Measurements from ENCODE around the gene APCDD1L.
"Not testable (repeated sequence)": the region's sequence is repeated elsewhere in the genome, so short reads cannot be mapped to it uniquely, and the experiment has no call there.

The APCDD1L gene

DNA sequence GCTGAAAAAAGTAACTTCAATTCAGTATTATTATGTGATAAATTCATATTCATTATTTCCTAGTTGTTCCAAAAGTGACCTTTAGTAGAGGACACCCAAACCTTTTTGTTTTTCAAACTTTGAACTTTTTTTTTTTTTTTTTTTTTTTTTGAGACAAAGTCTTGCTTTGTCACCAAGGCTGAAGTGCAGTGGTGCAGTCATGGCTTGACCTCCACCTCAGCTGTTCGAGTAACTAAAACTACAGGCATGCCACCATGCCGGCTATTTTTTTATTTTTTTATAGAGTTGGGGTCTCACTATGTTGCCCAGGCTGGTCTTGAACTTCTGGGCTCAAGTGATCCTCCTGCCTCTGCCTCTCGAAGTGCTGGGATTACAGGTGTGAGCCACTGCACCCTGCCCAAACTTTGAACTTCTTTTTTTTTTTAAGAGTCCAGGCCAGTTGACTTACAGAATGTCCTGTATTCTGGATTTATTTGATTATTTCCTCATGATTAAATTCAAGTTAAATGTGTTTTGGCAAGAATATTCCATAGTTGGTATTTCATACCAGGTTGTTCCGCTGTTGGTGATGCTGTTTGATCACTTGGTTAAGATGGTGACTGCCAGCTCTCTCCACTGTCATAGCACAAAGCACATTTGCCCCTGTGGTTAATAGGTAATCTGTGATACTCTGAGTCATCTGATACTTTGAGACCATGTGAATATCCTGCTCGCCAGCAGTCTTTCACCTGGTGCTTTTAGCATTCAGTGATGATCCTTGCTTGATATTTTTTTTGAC is 78.1 kb downstream of the APCDD1L start:
- no peak for DNase-seq

DNA sequence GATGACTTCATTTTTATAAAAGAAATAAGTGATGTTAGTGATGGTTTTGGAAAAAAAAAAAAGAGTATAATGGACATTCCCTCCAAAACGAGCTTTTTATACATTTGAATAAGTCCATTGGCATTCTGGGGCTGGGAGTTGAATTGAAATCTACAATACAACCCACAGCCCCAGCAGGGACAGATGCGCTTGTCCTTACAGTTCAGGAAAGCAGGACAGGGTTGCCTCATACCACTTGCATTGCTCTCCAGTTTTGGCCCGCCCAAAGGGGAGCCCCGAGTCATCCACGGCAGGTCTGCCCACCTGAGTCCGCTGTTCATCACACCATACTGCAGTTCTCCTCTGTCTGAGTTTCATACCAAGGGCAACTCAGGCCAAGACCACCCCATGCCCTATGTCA is 80.0 kb downstream of the APCDD1L start:
- no peak for DNase-seq

DNA sequence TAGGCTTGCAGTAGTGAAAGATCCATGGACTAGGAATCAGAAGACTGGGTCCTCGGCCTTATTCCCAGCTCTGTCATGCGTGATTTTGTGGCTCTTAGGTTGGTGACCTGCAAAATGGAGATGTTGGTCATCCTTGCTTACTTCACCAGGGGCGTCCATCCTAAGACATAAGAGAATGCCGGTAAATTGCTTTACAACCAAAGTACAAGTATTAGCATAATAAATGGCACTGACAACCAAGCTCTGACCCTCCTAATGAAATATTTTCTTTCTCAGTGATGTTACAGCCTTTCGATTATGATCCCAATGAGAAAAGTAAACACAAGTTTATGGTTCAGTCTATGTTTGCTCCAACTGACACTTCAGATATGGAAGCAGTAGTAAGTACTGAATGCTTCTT is 80.9 kb downstream of the APCDD1L start:
- no peak for DNase-seq

DNA sequence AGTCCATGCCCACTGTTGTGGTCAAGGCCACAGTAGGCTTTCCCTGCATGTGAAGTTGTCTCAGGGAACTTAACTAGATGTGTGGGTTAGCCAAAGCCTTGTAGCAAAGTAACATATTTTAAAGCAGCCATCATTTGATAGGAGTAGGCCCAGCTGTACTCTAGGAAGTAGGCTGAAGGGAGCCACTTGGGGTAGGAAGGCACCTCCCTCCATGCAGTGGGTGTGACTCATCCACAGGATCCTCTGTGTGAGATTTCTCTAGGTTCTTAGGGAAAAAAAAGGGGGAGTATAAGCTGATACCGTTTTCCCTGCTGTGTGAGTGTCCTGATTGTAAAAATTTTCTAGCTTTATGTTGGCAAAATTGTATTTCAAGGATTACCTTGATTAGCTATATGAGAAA is 81.4 kb downstream of the APCDD1L start:
- DNase-seq: no peak

DNA sequence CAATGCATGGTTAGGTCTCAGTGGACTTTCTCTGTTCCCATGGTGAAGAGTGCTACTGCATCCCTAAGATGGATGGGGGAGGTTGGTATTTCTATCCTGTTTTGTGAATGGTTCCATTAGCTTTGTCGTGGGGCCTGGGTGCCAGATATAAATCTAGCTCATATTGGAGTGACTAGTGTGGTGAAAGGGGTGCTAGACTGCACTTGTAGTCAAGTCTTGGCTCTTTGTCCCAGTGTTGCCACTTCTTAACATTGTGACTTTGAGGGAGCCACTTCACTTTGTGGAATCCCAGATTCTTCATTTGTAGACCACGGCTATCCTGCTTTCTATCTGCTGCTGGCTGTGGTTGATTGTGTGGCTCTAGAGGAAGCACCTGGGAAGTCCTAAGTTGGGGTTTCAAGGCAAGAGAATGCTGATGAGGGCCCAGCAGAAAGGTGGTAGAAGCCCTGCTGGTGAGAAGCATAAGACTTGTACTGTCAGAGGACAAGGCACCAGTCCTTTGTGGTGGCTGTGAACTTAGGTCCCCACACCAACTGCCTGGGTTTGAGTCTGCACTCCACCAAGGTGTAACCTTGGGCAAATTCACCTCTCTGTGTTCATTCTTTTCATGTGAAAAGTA is 82.1 kb downstream of the APCDD1L start:
- DNase-seq: no peak

DNA sequence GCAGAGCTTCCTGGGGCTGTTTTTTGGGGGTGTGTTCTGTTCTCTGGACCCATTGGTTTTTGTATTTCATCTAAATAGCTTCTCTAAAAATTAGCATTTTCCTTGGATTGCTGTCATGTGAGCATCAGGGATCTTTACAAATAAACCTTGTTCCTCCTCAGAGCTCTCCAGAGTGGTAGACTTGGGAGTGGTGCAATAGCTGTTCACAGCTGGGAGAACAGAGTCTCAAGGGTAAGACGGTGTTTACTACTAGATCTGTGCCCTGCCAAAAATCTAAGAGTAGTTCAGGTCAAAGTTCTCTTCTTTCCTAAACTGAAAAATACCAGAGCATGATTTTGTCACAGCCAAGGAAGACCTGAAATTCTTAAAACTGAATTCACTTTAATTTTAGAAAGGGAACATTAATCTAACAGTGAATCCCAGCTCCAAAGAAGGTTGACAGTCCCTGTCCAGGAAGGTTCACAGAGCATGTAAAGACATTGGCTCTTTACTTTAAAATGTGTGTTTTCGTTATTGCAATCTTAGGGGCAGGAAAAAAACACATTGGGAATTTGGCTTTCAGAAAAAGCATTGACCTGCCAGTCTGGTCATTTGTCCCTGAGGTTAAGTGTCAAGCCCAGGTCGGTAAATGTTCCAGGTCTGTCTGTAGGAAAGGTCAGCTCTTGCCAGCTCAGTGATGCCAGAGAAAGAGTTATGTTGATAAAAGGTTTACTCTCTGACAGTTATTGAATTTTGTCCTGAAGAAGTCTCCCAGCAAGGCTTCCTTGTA is 82.8 kb downstream of the APCDD1L start:
- no peak for DNase-seq

DNA sequence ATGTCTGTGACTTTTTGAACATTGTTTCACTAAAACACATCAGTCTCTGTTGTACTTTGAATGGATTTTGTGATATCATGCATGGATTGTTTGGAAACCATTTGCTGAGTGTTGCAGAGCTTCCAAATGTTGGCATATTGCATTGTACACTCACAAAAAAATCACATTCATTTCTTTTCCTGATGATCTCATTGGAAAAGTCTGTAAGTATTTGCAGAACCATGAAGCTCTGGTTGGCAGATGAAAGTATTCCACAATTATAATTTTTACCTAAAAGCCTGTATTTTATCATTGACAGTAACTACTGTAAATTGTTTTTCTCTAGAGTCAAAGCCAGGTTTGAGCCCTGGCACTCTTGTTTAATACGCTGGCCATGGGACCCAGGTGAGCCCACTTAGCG is 84.1 kb downstream of the APCDD1L start:
- DNase-seq: no peak

DNA sequence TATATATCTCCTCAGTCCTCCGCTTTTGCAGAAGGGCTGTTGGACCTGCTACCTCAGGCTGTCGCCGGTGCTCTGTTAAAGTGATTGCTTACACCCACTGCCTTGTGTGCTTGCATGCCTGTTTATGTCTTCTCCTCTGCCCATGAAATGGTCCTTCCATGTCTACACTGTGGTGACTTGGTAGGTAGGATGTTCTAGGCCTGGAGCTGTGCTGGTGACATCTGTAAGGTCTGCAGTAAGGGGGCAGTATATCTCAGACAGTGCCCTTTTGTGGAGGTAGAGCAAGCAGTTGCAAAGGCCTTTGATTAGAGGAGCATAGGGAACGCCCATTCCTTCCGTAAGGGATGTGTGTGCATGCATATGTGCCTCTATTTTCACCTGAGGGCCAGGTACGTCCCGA is 85.9 kb downstream of the APCDD1L start:
- DNase-seq: no peak

DNA sequence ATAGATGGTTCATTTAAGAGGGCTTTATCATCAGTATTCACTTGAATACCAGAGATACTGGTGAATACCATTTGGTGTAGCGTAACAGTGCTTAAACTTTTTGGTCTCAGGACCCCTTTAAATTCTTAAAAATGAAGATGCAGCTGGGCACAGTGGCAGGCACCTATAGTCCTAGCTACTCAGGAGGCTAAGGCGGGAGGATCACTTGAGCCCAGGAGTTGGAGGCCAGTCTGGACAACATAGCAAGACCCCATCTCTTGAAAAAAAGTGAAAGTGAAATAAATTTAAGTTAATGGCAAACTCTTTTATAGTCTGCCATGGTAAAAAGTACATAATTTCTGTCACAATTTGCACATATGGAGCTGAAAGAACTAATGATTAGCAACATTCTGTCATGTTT is 86.8 kb downstream of the APCDD1L start:
- no peak for DNase-seq

DNA sequence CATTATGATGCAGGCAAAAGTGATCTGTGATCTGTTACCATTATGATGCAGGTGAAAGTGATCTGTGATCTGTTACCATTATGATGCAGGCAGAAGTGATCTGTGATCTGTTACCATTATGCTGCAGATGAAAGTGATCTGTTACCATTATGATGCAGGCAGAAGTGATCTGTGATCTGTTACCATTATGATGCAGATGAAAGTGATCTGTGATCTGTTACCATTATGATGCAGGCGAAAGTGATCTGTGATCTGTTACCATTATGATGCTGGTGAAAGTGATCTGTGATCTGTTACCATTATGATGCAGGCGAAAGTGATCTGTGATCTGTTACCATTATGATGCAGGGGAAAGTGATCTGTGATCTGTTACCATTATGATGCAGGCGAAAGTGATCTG is 87.6 kb downstream of the APCDD1L start:
- not testable (repeated sequence) for DNase-seq

DNA sequence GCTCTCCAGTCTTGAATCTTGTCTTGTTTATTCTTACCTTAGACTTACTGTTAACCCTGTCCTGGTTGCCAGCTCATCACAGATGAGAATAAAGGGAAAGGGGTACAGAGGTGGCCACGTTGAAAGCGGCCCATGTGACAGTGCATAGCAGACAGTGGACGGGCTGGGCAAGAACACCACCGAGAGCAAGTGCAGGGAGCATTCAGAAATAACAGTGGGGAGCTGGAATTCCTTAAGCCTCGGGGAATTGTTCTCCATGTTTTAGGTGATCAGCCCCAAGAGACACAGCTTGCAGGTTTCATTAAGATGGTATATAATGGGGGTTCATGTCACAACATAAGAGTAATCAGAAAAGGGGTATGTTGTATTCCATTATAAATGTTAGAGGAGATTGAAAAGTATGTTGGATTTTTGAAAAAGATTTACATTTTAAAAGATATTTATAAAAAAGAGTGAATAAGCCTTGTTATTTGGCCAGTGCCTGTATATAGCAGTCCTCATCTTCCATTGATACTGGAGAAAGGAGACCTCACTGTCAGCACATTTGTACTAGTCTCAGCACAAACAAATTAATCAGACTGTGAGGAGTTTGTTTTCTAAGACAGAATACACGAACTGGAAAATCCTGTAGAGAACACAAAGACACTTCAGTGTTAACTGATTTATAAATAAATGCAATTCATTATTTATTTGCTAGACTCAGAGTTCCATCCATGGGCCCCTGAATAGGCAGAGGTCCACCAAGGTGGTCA is 90.8 kb downstream of the APCDD1L start:
- DNase-seq: no peak

DNA sequence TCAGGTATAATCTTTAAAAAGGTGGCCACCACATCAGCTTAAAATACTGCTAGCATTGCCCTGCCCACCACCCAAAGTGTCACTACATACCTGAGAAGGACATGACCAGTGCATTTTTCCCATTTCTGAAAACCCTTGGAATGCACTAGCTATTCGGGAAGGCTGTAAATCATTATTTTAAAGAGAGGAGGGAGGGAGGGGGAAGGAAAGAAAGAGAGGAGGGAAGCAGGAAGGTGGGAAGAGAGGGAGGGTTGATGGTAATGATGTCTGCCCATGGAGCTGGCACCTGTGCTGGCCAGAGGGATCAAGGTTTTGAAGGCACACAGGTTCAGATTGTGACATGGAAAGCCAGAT is 93.7 kb downstream of the APCDD1L start:
- DNase-seq: no peak

DNA sequence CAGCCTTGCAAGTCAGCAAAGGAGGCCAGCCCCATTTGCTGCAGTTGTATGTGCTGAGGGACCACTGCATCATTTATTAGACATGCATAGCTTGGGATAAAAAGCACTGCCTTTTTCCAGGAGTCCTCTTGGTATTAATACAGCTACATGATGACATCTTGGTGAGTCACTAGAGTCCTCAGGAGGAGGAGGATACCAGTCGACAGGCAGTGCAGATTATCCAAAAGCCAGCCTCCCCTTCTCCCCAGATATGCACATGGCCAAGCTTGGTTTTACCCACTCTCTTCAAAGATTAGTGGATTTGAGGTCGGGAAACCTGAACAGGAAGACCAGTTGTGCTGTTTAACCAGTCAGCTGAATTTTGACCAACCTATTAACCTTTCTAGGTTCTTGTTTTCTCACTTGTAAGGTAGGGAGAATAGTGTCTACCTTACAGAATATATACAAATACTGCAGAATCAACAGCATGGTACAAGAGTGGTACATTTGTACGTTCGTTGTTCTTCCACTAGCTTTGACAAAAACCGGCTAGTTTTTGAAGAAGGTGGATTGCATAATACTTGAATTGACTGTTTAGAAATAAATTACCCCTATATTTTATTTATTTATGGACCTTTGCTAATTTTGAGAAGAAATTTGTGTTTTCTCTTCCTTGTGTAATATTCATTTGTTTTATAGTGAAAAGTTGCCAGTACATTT is 94.3 kb downstream of the APCDD1L start:
- DNase-seq: no peak

DNA sequence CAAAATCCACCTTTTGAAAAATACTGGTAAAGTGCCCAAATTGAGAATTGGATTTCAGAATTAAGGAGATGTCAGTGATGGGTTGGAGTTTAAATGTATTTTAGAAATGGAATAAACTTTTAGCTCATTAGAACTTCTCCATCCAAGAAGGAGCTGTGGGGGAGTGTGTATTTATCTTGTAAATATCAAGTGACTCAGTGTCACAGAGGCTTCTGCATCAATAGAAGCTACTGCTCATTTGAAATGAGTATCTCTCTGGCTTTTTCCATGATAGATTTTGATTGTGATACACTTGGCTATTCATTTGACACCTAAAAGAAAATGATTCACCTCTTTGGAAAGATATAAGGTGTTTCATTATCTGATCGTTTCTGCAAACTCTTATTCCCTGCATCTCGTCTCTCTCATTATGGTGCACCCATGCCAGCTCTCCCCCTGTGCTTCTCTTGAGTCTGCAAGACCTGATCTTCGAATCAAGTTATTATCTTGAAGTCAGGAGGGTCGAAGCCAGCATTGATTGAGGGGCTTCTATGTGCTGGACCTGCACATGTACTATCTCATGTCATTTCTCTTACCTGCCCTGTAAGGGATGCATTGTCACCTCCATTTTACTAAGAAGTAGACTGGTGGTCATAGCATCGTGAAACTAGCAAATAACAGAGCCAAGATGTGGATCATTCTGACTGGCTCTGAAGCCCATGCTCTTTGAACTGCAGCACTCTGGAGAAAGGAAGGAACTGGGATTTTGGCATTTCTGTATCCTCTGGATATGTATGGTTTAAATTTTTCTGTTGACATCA is 96.0 kb downstream of the APCDD1L start:
- peak in 1 of 2 experiments; percentile 23 for DNase-seq

DNA sequence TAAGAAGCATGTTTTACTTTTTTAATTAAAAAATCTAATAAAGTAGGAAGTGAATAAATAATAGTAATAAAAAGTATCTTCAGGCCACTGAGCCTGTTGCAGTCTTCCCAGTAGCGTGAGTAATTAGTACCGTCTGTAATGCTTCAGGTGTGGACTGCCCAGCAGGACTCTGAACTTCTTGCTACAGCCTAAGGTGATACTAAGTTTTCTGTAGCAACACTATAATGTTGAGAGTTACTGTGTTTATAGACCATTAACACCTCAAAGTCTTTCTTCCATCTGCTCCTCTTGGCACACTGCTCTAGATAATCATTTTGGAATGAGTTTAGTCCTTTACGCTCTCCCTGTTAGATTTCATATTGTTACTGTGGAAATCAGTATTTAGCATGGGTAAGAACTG is 97.8 kb downstream of the APCDD1L start:
- no peak for DNase-seq

DNA sequence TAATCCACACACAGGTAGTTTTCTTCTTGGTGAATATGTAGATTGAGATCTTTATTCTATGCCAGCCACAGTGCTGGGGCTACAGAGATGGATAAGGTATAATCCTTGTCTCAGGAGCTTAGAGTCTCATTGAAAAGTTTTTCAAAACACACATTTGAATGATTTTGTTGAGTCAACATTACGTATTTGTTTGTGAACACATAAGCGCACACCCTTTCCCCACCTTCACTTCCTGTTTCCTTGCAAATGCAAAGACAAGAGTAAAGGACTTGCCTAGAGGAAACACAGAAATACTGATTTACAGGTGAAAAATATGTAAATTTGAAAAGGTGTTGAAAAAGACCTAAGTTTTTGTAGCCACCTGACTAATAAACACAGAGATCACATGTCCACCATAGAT is 98.4 kb downstream of the APCDD1L start:
- no peak for DNase-seq

DNA sequence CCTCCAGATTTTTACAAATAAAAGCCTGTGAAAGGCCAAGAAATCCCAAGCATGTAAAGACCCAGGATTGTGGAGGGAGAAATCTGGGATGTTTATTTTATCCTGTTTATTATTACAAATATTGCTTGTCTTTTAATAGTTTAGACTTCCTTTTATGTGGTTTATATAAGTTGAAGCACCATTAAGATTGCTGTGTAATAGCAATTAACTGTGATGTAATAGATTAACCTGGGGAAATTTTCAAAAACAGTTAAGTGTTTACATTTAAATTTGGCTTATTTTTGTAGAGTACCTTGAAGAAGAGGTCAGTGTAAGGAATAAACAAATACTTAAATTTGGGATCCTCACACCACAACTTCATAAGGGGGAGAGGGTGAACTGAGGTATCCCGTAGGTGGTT is 99.1 kb downstream of the APCDD1L start:
- no peak for DNase-seq

DNA sequence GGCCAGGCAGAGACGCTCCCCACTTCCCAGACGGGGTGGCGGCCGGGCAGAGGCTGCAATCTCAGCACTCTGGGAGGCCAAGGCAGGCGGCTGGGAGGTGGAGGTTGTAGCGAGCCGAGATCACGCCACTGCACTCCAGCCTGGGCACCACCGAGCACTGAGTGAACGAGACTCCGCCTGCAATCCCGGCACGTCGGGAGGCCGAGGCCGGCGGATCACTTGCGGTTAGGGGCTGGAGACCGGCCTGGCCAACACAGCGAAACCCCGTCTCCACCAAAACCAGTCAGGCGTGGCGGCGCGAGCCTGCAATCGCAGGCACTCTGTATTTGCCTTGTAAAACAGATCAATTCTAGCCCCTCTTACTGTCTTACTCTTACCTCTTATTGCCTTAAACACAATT is 100.4 kb downstream of the APCDD1L start:
- DNase-seq: not testable (repeated sequence)

DNA sequence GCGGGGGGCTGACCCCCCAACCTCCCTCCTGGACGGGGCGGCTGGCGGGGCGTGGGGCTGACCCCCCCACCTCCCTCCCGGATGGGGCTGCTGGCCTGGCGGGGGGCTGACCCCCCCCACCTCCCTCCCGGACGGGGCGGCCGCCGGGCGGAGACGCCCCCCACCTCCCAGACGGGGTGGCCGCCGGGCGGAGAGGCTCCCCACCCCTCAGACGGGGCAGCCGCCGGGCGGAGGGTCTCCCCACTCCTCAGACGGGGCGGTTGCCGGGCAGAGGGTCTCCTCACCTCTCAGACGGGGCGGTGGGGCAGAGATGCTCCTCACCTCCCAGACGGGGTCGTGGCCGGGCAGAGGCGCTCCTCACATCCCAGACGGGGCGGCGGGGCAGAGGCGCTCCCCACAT is 101.0 kb downstream of the APCDD1L start:
- DNase-seq: not testable (repeated sequence)

Data from activated T-cell treated with anti-CD3 and anti-CD28 coated beads, Interleukin-2, amount 50 U/mL, for 48 hours (primary cell).